Lower lobe of right lung (tissue), 2 donors: ENCODE measurements around the gene TMEM255B. TPM values are rescaled to one million over a fixed set of nuclear protein-coding genes. Genes with fewer than 3 reads are reported as not detected.
A peak's percentile ranks its signal among the peaks of the same experiment; 100 is the strongest.

Experiments used
- ATAC-seq, 2 donors: fragments of 200-7000 bp; cut with Tn5 transposase; one replicate each; pipeline ENCODE4 v1.9.1; 2020 to 2022; ENCODE audit warnings: mild to moderate bottlenecking in 2 of 2, moderate library complexity in 2 of 2
- DNase-seq: peaks from one replicate; pipeline ENCODE4 v3.0.0-alpha.2; 2020
- H3K27ac ChIP-seq: fragments of 200-600 bp; one replicate; pipeline ENCODE4 v1.8.0; 2022
- H3K27me3 ChIP-seq: fragments of 200-600 bp; one replicate; pipeline ENCODE4 v1.8.0; 2022; ENCODE audit warnings: low read depth
- H3K36me3 ChIP-seq: fragments of 200-600 bp; one replicate; pipeline ENCODE4 v1.8.0; 2022; ENCODE audit warnings: mild to moderate bottlenecking
- H3K4me1 ChIP-seq: fragments of 200-600 bp; one replicate; pipeline ENCODE4 v1.8.0; 2022
- H3K4me3 ChIP-seq: fragments of 200-600 bp; one replicate; pipeline ENCODE4 v1.8.0; 2022; ENCODE audit warnings: mild to moderate bottlenecking
- H3K9me3 ChIP-seq: fragments of 200-600 bp; one replicate; pipeline ENCODE4 v1.8.0; 2022
- intact Hi-C: fragments of 100-400 bp; cut with DNase I; formaldehyde crosslinking; loops from one replicate; pipeline ENCODE4 v1.11.0; 2022
- total RNA-seq: library from RNA; stranded (reverse); fragmentation: NEBNext Ultra II Directional; extraction: Animal tissue kit (Norgen Biotek cat#: 25700); gene quantifications from one replicate; pipeline ENCODE4 v1.2.1, GENCODE V29; 2021
- TF ChIP-seq, protein P1 (sequence below): fragments of 200-600 bp; IDR thresholded peaks from one replicate; pipeline ENCODE4 v1.8.0; 2022; ENCODE audit warnings: antibody characterized with exemption, mild to moderate bottlenecking
- donor health status: DM: no; HTN: yes; CAD: no; lungs with severe emphysema.

The TMEM255B gene
- total RNA-seq, 1 donor from 2014 or later, result 21.5 TPM

DNA sequence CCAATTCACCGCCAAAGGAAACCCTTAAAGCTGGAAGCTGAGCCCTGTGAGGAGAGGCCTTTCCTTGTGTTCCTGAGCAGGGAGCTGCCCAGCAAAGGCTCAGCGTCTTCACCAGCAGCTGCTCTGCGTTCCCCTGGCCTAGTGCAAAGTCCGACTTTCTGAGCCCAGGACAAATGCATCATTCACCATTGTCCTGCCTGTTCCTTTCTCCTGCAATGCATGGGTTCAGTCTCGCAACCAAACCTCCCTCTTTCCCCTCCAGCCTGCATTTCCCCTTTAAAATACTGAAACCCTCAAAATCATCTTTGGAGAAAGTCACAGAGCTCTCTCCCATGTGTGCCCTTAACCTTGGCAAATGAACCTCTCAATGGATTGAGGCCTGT is 12.9 kb upstream of the TMEM255B start:
- H3K27ac ChIP-seq, result no peak overlapping the region
- DNase-seq, result no peak
- ATAC-seq, result no peak
- peaks cover 7% of the 10 kb centered on the region for H3K4me1 ChIP-seq
- TF ChIP-seq, protein P1, sequence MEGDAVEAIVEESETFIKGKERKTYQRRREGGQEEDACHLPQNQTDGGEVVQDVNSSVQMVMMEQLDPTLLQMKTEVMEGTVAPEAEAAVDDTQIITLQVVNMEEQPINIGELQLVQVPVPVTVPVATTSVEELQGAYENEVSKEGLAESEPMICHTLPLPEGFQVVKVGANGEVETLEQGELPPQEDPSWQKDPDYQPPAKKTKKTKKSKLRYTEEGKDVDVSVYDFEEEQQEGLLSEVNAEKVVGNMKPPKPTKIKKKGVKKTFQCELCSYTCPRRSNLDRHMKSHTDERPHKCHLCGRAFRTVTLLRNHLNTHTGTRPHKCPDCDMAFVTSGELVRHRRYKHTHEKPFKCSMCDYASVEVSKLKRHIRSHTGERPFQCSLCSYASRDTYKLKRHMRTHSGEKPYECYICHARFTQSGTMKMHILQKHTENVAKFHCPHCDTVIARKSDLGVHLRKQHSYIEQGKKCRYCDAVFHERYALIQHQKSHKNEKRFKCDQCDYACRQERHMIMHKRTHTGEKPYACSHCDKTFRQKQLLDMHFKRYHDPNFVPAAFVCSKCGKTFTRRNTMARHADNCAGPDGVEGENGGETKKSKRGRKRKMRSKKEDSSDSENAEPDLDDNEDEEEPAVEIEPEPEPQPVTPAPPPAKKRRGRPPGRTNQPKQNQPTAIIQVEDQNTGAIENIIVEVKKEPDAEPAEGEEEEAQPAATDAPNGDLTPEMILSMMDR, result no peak
- no peaks in the 10 kb centered on the region for H3K36me3 ChIP-seq
- H3K4me3 ChIP-seq, result no peak overlapping the region
- H3K9me3 ChIP-seq, result no peaks in the 10 kb centered on the region
- no peaks in the 10 kb centered on the region for H3K27me3 ChIP-seq
- intact Hi-C loops, result no loop called here

DNA sequence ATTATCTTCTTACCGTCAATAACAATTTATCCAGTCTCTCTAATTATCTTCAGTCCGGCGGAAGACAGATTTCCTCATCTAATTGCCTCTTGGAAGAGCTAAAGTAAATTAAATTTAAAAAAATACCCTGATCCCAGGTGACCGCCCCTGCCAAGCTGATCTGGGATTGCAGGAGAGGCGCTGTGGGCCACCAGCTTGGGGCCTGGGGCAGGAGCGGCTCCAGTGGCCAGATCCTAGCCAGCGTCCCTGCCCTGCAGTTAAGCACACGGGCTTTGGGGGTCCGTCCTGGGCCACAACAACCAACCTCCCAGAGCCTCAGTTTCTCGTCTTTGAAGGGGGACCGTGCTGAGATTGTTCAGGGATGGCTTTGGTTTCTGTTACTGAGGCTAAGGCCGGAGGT is 12.4 kb upstream of the TMEM255B start:
- H3K9me3 ChIP-seq, result no peaks in the 10 kb centered on the region
- intact Hi-C loops, result no loop called here
- no peaks in the 10 kb centered on the region for H3K36me3 ChIP-seq
- peak; percentile 32 for DNase-seq
- no peak overlapping the region for H3K4me3 ChIP-seq
- TF ChIP-seq, protein P1, result no peak
- no peak overlapping the region for H3K27ac ChIP-seq
- H3K27me3 ChIP-seq, result no peaks in the 10 kb centered on the region
- peaks cover 7% of the 10 kb centered on the region for H3K4me1 ChIP-seq
- no peak for ATAC-seq

DNA sequence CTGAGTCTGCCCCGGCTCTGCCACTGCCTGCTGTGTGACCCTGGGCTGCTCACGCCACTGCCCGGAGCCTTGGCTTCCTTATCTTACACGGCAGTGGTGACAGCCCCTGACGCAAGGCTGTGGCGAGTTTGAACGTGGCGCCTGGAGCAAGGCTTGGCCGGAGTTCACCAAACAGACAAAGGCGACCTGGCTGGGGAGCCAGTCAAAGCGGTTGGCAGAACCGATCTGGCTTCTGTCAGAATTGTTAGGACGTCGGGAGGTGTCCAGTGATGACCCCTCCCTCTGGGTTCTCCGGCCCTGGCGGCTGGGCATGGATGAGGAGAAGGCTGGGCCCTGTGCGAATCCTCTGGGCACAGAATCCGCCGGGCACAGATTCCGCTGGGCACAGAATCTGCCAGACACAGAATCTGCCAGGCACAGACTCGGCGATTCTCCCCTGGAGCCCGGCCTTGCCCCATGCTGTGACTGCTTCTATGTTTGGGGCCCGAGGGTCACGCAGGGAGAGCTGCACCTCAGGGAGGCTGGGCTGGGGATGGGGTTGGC is 11.7 kb upstream of the TMEM255B start:
- Histone ChIP-seq H3K27me3 (no peaks in the 10 kb centered on the region), H3K9me3 (no peaks in the 10 kb centered on the region), H3K4me1 (peaks cover under 1% of the 10 kb centered on the region), H3K27ac (no peak overlapping the region), H3K36me3 (no peaks in the 10 kb centered on the region), H3K4me3 (no peak overlapping the region)
- DNase-seq (peak; percentile 34), ATAC-seq (no peak)
- TF ChIP-seq, protein P1, result no peak
- intact Hi-C loops, result no loop called here

DNA sequence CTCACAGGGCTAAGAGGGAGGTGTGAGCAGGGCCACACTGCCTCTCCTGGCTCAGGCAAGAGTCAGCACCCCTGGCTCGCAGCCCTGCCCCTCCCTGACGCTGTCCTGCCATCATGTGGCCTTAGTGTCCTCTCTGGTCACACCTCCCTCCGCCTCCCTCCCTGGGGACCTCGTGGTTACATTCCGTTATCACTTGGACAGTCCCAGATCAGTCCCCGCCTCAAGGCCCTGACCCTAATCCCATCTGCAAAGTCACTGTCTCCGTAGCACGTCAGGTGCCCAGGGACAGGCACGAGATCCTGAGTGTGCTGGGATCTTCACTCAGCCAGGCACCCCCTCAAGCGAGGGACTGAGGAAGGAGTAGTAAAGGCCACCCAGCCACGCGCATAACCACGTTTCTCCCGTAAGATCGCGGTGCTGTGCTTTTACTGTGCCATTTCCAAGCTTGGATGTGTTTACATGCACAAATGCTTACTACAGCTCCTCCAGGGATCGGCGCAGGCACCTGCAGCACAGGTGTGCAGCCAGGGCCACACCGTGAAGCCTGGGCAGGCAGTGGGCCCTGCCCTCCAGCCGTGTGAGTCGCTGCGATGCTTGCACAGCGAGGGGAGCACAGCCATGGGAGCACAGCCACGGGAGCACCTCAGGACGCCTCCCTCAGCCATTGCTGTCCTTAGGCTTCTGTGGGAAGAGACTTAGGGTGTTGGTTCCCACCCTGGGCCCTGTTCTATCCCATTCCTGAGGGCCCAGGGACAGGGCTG is 10.7 kb upstream of the TMEM255B start:
- H3K9me3 ChIP-seq, result no peaks in the 10 kb centered on the region
- H3K36me3 ChIP-seq, result no peaks in the 10 kb centered on the region
- H3K4me1 ChIP-seq, result no peaks in the 10 kb centered on the region
- intact Hi-C loops, result no loop called here
- DNase-seq (peak; percentile 35), ATAC-seq (peak; percentile 14 to 15)
- H3K27me3 ChIP-seq, result no peaks in the 10 kb centered on the region
- H3K4me3 ChIP-seq, result no peak overlapping the region
- TF ChIP-seq, protein P1, result no peak
- H3K27ac ChIP-seq, result no peak overlapping the region

DNA sequence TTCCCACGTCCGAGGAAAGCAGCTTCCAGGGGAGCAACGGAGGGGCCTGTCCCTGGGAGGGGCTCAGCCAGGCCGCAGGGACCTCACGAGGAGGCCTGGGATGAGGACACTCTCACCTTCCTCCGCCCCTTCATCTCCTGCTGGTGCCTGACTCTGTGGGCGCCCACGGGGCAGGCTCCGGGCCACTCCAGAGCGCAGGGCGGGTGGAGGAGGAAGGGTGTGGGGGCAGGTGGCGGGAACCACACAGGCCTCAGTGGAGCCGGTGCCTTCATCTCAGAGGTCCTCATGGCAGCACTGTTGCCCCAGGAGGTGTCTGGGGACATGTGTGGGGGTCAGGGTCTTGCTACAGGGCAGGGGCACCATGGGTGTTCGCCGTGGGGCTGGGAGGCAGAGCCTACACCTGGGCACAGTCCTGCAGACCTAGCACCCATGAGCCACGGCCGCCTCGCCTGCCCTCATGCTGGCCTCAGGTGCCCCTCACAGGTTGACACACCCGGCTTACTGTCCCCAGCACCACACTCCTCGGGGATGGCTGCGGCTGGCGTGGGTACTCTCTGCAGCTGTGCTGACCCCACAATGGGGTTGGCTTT is 10.1 kb upstream of the TMEM255B start:
- ATAC-seq (peak in 1 of 2 donors; percentile 29), DNase-seq (peak; percentile 39)
- no peak overlapping the region for H3K27ac ChIP-seq
- H3K27me3 ChIP-seq, result no peaks in the 10 kb centered on the region
- intact Hi-C loops, result no loop called here
- no peaks in the 10 kb centered on the region for H3K4me1 ChIP-seq
- TF ChIP-seq, protein P1, result no peak
- H3K4me3 ChIP-seq, result no peak overlapping the region
- no peaks in the 10 kb centered on the region for H3K9me3 ChIP-seq
- H3K36me3 ChIP-seq, result no peaks in the 10 kb centered on the region
